ENCODE measurements around the gene BLTP1.

BLTP1 gene

GRCh38 chr4:122131562-122132157, 20.5 kb upstream of the BLTP1 start:
- H3K27ac ChIP-seq (ENCODE audit: insufficient read depth, low read length, poor library complexity, severe bottlenecking), result peak overlapping the region; percentile 28

GRCh38 chr4:122132891-122133290, 19.2 kb upstream of the BLTP1 start:
- no peak overlapping the region for H3K4me3 ChIP-seq (ENCODE audit: insufficient read depth, low read depth, low read length, poor library complexity, severe bottlenecking)
- peaks cover 7% of the 10 kb centered on the region for H3K4me1 ChIP-seq (ENCODE audit: control insufficient read depth, insufficient read depth, low read length, poor library complexity, severe bottlenecking)
- H3K36me3 ChIP-seq (ENCODE audit: control insufficient read depth, insufficient read depth, low read length), result no peaks in the 10 kb centered on the region
- no peak for DNase-seq
- no peaks in the 10 kb centered on the region for H3K27me3 ChIP-seq (replicated peaks; ENCODE audit: control insufficient read depth, insufficient read depth, low read length, poor library complexity, severe bottlenecking)
- no peaks in the 10 kb centered on the region for H3K9me3 ChIP-seq (ENCODE audit: control insufficient read depth, low read length)
- H3K27ac ChIP-seq (ENCODE audit: insufficient read depth, low read length, poor library complexity, severe bottlenecking), result no peak overlapping the region

More at GRCh38 chr4:122131562-122132157, 20.5 kb upstream of the BLTP1 start:
- Histone ChIP-seq H3K9me3 (ENCODE audit: control insufficient read depth, low read length) (no peaks in the 10 kb centered on the region), H3K36me3 (ENCODE audit: control insufficient read depth, insufficient read depth, low read length) (no peaks in the 10 kb centered on the region), H3K4me1 (ENCODE audit: control insufficient read depth, insufficient read depth, low read length, poor library complexity, severe bottlenecking) (peaks cover 7% of the 10 kb centered on the region), H3K4me3 (ENCODE audit: insufficient read depth, low read depth, low read length, poor library complexity, severe bottlenecking) (no peak overlapping the region), H3K27me3 (replicated peaks; ENCODE audit: control insufficient read depth, insufficient read depth, low read length, poor library complexity, severe bottlenecking) (no peaks in the 10 kb centered on the region)
- no peak for DNase-seq

GRCh38 chr4:122139139-122139538, 13.0 kb upstream of the BLTP1 start:
- Histone ChIP-seq H3K9me3 (ENCODE audit: control insufficient read depth, low read length) (no peaks in the 10 kb centered on the region), H3K4me1 (ENCODE audit: control insufficient read depth, insufficient read depth, low read length, poor library complexity, severe bottlenecking) (no peaks in the 10 kb centered on the region), H3K4me3 (ENCODE audit: insufficient read depth, low read depth, low read length, poor library complexity, severe bottlenecking) (no peak overlapping the region), H3K27me3 (replicated peaks; ENCODE audit: control insufficient read depth, insufficient read depth, low read length, poor library complexity, severe bottlenecking) (no peaks in the 10 kb centered on the region), H3K27ac (ENCODE audit: insufficient read depth, low read length, poor library complexity, severe bottlenecking) (no peak overlapping the region), H3K36me3 (ENCODE audit: control insufficient read depth, insufficient read depth, low read length) (no peaks in the 10 kb centered on the region)
- DNase-seq, result no peak

DNA sequence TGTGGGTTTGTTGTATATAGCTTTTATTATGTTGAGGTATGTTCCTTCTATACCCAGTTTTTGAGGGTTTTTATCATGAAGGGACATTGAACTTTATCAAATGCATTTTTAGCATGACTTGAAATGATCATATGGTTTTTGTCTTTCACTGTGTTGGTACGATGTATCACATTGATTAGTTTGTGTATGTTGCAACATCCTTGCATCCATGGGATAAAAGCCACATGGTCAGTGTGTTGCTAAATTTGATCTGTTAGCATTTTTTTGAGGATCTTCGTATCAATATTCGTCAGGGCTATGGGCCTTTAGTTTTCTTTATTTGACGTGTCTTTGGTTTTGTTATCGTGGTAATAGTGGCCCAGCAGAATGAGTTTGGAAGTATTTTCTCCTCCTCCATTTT, 11.3 kb upstream of the BLTP1 start:
- Histone ChIP-seq H3K36me3 (ENCODE audit: control insufficient read depth, insufficient read depth, low read length) (no peaks in the 10 kb centered on the region), H3K4me3 (ENCODE audit: insufficient read depth, low read depth, low read length, poor library complexity, severe bottlenecking) (no peak overlapping the region), H3K27me3 (replicated peaks; ENCODE audit: control insufficient read depth, insufficient read depth, low read length, poor library complexity, severe bottlenecking) (no peaks in the 10 kb centered on the region), H3K9me3 (ENCODE audit: control insufficient read depth, low read length) (no peaks in the 10 kb centered on the region), H3K27ac (ENCODE audit: insufficient read depth, low read length, poor library complexity, severe bottlenecking) (no peak overlapping the region), H3K4me1 (ENCODE audit: control insufficient read depth, insufficient read depth, low read length, poor library complexity, severe bottlenecking) (no peaks in the 10 kb centered on the region)
- DNase-seq, result no peak

- Histone ChIP-seq H3K27ac (ENCODE audit: insufficient read depth, low read length, poor library complexity, severe bottlenecking) (no peak overlapping the region), H3K4me1 (ENCODE audit: control insufficient read depth, insufficient read depth, low read length, poor library complexity, severe bottlenecking) (no peaks in the 10 kb centered on the region), H3K27me3 (replicated peaks; ENCODE audit: control insufficient read depth, insufficient read depth, low read length, poor library complexity, severe bottlenecking) (no peaks in the 10 kb centered on the region), H3K4me3 (ENCODE audit: insufficient read depth, low read depth, low read length, poor library complexity, severe bottlenecking) (no peak overlapping the region), H3K36me3 (ENCODE audit: control insufficient read depth, insufficient read depth, low read length) (no peaks in the 10 kb centered on the region), H3K9me3 (ENCODE audit: control insufficient read depth, low read length) (no peaks in the 10 kb centered on the region)
- DNase-seq, result no peak
These were observed 9.4 kb upstream of the BLTP1 start for GRCh38 chr4:122142687-122143086.

GRCh38 chr4:122146652-122147051, 5.5 kb upstream of the BLTP1 start:
- no peaks in the 10 kb centered on the region for H3K4me1 ChIP-seq (ENCODE audit: control insufficient read depth, insufficient read depth, low read length, poor library complexity, severe bottlenecking)
- no peak overlapping the region for H3K27ac ChIP-seq (ENCODE audit: insufficient read depth, low read length, poor library complexity, severe bottlenecking)
- no peak overlapping the region for H3K4me3 ChIP-seq (ENCODE audit: insufficient read depth, low read depth, low read length, poor library complexity, severe bottlenecking)
- H3K36me3 ChIP-seq (ENCODE audit: control insufficient read depth, insufficient read depth, low read length), result no peaks in the 10 kb centered on the region
- H3K27me3 ChIP-seq (replicated peaks; ENCODE audit: control insufficient read depth, insufficient read depth, low read length, poor library complexity, severe bottlenecking), result no peaks in the 10 kb centered on the region
- DNase-seq, result no peak
- no peaks in the 10 kb centered on the region for H3K9me3 ChIP-seq (ENCODE audit: control insufficient read depth, low read length)

DNA sequence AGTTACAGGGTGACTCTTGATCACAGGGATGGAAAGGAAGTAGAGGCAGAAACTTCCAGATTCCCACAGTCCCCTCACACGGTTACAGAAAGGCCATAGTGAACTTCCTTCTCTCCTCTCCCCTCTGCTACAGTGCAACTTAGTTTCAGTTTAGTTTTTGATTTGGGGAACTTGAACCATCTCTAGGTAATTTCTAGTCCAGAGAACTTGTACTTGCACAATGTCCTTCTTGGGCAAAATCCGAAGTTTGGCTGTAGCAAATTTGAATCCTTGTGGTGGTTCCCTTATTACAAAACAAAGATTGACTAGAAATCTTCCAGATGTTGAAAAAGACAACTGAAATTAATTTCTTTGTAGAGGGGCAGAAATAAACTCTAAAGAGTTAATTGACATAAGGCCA, 1.2 kb upstream of the BLTP1 start:
- no peak for DNase-seq
- Histone ChIP-seq H3K27me3 (replicated peaks; ENCODE audit: control insufficient read depth, insufficient read depth, low read length, poor library complexity, severe bottlenecking) (no peaks in the 10 kb centered on the region), H3K4me3 (ENCODE audit: insufficient read depth, low read depth, low read length, poor library complexity, severe bottlenecking) (peak overlapping the region; percentile 88), H3K27ac (ENCODE audit: insufficient read depth, low read length, poor library complexity, severe bottlenecking) (peak overlapping the region; percentile 83), H3K4me1 (ENCODE audit: control insufficient read depth, insufficient read depth, low read length, poor library complexity, severe bottlenecking) (peaks cover 5% of the 10 kb centered on the region), H3K36me3 (ENCODE audit: control insufficient read depth, insufficient read depth, low read length) (no peaks in the 10 kb centered on the region), H3K9me3 (ENCODE audit: control insufficient read depth, low read length) (no peaks in the 10 kb centered on the region)

DNA sequence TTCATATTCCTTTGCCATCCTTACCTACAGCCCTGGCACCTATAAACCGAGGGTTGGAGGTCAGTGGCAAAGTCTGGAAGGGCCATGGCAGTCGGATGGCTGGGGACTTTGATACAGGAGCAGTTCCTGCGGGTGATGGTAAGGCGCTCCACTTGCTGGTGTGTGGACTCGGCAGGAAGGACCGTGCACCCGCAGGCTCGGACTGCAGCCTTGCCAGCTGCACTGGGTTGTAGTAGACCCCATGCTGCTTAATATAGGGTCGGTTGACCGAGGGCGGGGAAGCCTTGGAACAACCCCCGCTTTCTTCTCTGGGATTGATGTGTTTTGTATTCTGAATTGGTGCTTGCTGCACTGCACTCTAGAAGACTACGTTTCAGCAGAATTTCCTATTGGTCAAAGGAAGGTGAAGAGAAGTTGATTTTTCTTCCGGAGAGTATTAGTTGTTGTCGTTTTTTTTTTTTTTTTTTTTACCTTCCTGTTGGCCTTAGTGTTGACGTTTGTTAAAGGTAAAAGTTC, 638 bp downstream of the BLTP1 start:
- Histone ChIP-seq H3K27ac (ENCODE audit: insufficient read depth, low read length, poor library complexity, severe bottlenecking) (peak overlapping the region; percentile 83), H3K36me3 (ENCODE audit: control insufficient read depth, insufficient read depth, low read length) (no peaks in the 10 kb centered on the region), H3K4me1 (ENCODE audit: control insufficient read depth, insufficient read depth, low read length, poor library complexity, severe bottlenecking) (peaks cover 5% of the 10 kb centered on the region), H3K9me3 (ENCODE audit: control insufficient read depth, low read length) (no peaks in the 10 kb centered on the region), H3K4me3 (ENCODE audit: insufficient read depth, low read depth, low read length, poor library complexity, severe bottlenecking) (peak overlapping the region; percentile 88), H3K27me3 (replicated peaks; ENCODE audit: control insufficient read depth, insufficient read depth, low read length, poor library complexity, severe bottlenecking) (no peaks in the 10 kb centered on the region)
- DNase-seq, result peak in 2 of 3 donors; percentile 3 to 17

DNA sequence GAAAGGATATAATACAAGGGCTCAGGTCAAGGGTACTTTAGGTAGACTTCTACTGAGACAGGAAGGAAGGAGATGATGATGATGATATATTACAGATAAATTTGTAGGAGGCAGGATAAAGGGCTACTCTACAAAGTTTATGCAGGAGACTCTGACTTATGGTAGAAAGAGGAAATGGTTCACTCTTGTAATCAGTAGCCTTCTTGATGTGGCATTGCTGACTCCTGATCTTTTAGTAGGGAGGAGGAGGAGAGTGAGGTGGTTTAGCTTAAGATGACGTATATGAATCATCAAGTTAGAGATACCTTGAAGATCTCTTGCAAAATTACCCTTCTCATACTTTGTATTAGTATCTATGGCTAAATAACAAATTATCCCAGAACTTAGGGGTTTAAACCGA, 4.7 kb downstream of the BLTP1 start:
- H3K9me3 ChIP-seq (ENCODE audit: control insufficient read depth, low read length), result no peaks in the 10 kb centered on the region
- no peaks in the 10 kb centered on the region for H3K36me3 ChIP-seq (ENCODE audit: control insufficient read depth, insufficient read depth, low read length)
- H3K4me3 ChIP-seq (ENCODE audit: insufficient read depth, low read depth, low read length, poor library complexity, severe bottlenecking), result no peak overlapping the region
- DNase-seq, result no peak
- H3K27me3 ChIP-seq (replicated peaks; ENCODE audit: control insufficient read depth, insufficient read depth, low read length, poor library complexity, severe bottlenecking), result no peaks in the 10 kb centered on the region
- no peak overlapping the region for H3K27ac ChIP-seq (ENCODE audit: insufficient read depth, low read length, poor library complexity, severe bottlenecking)
- peaks cover 5% of the 10 kb centered on the region for H3K4me1 ChIP-seq (ENCODE audit: control insufficient read depth, insufficient read depth, low read length, poor library complexity, severe bottlenecking)

DNA sequence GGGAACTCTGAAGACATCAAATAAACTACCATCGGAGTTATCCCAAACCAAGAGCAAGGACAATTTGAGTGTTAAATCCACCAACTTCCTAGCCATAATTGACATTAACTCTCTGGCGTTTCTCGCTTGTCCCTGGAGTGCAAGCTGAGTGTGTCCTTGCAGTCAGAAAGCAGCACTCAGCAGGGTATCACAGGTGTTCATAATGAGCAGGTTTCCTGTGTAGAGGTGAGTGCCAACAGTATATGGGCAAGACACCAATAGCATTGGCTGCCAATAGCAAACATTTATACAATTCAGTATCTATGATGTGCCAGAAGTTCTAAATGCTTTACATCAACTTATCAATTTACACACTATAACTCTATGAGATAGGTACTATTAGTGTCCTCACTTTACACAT, 11.2 kb downstream of the BLTP1 start:
- Histone ChIP-seq H3K4me1 (ENCODE audit: control insufficient read depth, insufficient read depth, low read length, poor library complexity, severe bottlenecking) (no peaks in the 10 kb centered on the region), H3K27me3 (replicated peaks; ENCODE audit: control insufficient read depth, insufficient read depth, low read length, poor library complexity, severe bottlenecking) (no peaks in the 10 kb centered on the region), H3K9me3 (ENCODE audit: control insufficient read depth, low read length) (no peaks in the 10 kb centered on the region), H3K36me3 (ENCODE audit: control insufficient read depth, insufficient read depth, low read length) (no peaks in the 10 kb centered on the region), H3K27ac (ENCODE audit: insufficient read depth, low read length, poor library complexity, severe bottlenecking) (no peak overlapping the region), H3K4me3 (ENCODE audit: insufficient read depth, low read depth, low read length, poor library complexity, severe bottlenecking) (no peak overlapping the region)
- DNase-seq, result no peak
